Measurements from ENCODE around the gene CSGALNACT2. TPM values are rescaled to one million over a fixed set of nuclear protein-coding genes. Genes with fewer than 3 reads are reported as not detected.

CSGALNACT2 gene
- total and polyA plus RNA-seq, 10 of the 15 experiments (the other 5 are each of a cell fraction or from before 2014, with no cell fraction given), result 2.5 to 12.6 (median 8.7) TPM

DNA sequence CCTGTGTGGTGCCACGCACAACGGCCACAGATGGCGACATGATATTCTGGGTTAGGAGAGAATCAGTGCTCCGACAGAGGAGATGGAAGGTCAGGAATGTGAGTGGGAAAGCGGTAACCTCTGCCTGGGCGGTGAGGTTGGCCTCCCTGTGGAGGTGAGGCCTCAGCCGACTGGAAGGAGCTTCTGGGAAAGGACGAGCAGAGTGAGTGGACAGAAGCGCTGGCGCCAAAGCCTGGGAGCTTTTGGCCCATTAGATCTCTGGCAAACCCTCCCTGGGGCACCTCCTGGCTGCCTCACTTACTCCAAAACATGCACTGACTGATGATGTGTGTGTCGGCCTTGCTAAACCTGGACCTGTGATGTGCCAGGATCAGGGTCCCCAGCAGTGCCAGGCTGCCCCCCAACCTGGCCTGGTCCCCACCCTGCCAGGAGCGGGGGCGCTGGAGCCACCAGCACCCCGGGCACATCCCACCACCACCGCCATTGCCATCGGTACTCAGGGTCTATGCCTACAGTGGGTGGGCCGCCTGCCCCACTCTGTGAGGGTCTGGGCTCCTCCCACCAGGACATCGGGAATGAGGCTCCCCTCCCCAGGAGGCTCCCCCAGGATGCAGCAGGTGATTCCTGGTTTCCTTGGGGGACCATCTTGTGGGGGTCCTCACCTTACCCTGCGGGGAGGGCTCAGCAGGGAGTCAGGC lies 77.7 kb downstream of the CSGALNACT2 start:
- in situ Hi-C loops (cut with MboI) (loop anchor here (25.0 kb wide), 1 partner anchor 146 kb away; the partner anchor contains the start of gene FXYD4), intact Hi-C loops (cut with micrococcal nuclease; ENCODE audit: unreplicated experiment) (no loop called here)
- no peaks in the 10 kb centered on the region for H3K79me2 ChIP-seq (ENCODE audit: control insufficient read depth, insufficient read depth, low read length)
- peaks cover 2% of the 10 kb centered on the region for H3K4me1 ChIP-seq (ENCODE audit: control insufficient read depth, insufficient read depth, low read length)
- no peak overlapping the region for H3K27ac ChIP-seq (ENCODE audit: control insufficient read depth, insufficient read depth)
- CTCF ChIA-PET, result interaction anchor here (1.2 to 4.7 kb wide), 2 partner anchors 12 to 40 kb away, joined by 4 to 27 read pairs; no protein-coding TSS in a partner anchor
- H3K27me3 ChIP-seq (replicated peaks in 1 of 2; ENCODE audit: control insufficient read depth in 2 of 2, insufficient read depth in 2 of 2, low read length in 1 of 2), result peaks cover 0 to 1% of the 10 kb centered on the region in 2 experiments; a peak in 2 of 4 replicates
- H4K20me1 ChIP-seq (ENCODE audit: control insufficient read depth, insufficient read depth), result no peaks in the 10 kb centered on the region
- POLR2A ChIA-PET, result no interaction called here
- WGBS (ENCODE audit: insufficient coverage, insufficient replicate concordance, low lambda C conversion rate, missing lambda C conversion rate), result 35% methylated on average over 19 of the region's 19 CpGs
- SMC1A ChIA-PET (ENCODE audit: uncharacterized antibody, unreplicated experiment), result no interaction called here
- TF ChIP-seq ETV6 (conservative IDR thresholded peaks at IDR 0.05 in 1 of 2, IDR thresholded peaks at IDR 0.05 in 1 of 2; ENCODE audit: borderline replicate concordance in 1 of 2, low read depth in 1 of 2) (no peak), WRNIP1 (IDR thresholded peaks at IDR 0.05; ENCODE audit: borderline replicate concordance, low read depth, low read length) (no peak), ZBED1 (IDR thresholded peaks at IDR 0.05; ENCODE audit: borderline replicate concordance) (no peak), SMC3 (IDR thresholded peaks at IDR 0.05; ENCODE audit: borderline replicate concordance, low read length) (no peak), KDM1A (IDR thresholded peaks at IDR 0.05; ENCODE audit: borderline replicate concordance) (no peak), CTCF (IDR thresholded peaks at IDR 0.05 in 2 of 3, conservative IDR thresholded peaks at IDR 0.05 in 1 of 3; ENCODE audit: control insufficient read depth in 2 of 3, extremely low read depth in 1 of 3, insufficient read depth in 1 of 3, low read depth in 3 of 3, low read length in 3 of 3) (no peak), TCF12 (IDR thresholded peaks at IDR 0.05; ENCODE audit: low read depth, low read length) (no peak), CREB1 (IDR thresholded peaks at IDR 0.05; ENCODE audit: low read depth) (no peak), NFYA (IDR thresholded peaks at IDR 0.05; ENCODE audit: borderline replicate concordance, low read depth, low read length) (no peak), SIN3A (IDR thresholded peaks at IDR 0.05; ENCODE audit: low read depth, low read length) (no peak), IKZF1 (conservative IDR thresholded peaks at IDR 0.05) (no peak), ZNF207 (IDR thresholded peaks at IDR 0.05; ENCODE audit: borderline replicate concordance) (no peak), ZNF217 (IDR thresholded peaks at IDR 0.05) (no peak), ASH2L (IDR thresholded peaks at IDR 0.05; ENCODE audit: borderline replicate concordance, low read depth) (no peak)
- TF ChIP-seq, protein P1, sequence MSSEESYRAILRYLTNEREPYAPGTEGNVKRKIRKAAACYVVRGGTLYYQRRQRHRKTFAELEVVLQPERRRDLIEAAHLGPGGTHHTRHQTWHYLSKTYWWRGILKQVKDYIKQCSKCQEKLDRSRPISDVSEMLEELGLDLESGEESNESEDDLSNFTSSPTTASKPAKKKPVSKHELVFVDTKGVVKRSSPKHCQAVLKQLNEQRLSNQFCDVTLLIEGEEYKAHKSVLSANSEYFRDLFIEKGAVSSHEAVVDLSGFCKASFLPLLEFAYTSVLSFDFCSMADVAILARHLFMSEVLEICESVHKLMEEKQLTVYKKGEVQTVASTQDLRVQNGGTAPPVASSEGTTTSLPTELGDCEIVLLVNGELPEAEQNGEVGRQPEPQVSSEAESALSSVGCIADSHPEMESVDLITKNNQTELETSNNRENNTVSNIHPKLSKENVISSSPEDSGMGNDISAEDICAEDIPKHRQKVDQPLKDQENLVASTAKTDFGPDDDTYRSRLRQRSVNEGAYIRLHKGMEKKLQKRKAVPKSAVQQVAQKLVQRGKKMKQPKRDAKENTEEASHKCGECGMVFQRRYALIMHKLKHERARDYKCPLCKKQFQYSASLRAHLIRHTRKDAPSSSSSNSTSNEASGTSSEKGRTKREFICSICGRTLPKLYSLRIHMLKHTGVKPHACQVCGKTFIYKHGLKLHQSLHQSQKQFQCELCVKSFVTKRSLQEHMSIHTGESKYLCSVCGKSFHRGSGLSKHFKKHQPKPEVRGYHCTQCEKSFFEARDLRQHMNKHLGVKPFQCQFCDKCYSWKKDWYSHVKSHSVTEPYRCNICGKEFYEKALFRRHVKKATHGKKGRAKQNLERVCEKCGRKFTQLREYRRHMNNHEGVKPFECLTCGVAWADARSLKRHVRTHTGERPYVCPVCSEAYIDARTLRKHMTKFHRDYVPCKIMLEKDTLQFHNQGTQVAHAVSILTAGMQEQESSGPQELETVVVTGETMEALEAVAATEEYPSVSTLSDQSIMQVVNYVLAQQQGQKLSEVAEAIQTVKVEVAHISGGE (CRISPR knock-in tag; IDR thresholded peaks at IDR 0.05), result no peak
- TF ChIP-seq, protein P2, sequence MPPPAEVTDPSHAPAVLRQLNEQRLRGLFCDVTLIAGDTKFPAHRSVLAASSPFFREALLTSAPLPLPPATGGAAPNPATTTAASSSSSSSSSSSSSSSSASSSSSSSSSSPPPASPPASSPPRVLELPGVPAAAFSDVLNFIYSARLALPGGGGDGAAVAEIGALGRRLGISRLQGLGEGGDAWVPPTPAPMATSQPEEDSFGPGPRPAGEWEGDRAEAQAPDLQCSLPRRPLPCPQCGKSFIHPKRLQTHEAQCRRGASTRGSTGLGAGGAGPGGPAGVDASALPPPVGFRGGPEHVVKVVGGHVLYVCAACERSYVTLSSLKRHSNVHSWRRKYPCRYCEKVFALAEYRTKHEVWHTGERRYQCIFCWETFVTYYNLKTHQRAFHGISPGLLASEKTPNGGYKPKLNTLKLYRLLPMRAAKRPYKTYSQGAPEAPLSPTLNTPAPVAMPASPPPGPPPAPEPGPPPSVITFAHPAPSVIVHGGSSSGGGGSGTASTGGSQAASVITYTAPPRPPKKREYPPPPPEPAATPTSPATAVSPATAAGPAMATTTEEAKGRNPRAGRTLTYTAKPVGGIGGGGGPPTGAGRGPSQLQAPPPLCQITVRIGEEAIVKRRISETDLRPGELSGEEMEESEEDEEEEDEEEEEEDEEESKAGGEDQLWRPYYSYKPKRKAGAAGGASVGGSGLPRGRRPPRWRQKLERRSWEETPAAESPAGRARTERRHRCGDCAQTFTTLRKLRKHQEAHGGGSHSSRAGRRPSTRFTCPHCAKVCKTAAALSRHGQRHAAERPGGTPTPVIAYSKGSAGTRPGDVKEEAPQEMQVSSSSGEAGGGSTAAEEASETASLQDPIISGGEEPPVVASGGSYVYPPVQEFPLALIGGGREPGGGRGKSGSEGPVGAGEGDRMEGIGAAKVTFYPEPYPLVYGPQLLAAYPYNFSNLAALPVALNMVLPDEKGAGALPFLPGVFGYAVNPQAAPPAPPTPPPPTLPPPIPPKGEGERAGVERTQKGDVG (CRISPR knock-in tag; IDR thresholded peaks at IDR 0.05), result no peak
- ATAC-seq (no peak), DNase-seq (ENCODE audit: low read depth, low spot score) (no peak), FAIRE-seq (no peak)
- H3K9ac ChIP-seq (ENCODE audit: control insufficient read depth, insufficient read depth, low read length), result no peak overlapping the region
- no peaks in the 10 kb centered on the region for H3K36me3 ChIP-seq (ENCODE audit: control insufficient read depth in 2 of 2, insufficient read depth in 2 of 2, low read length in 1 of 2)
- no peaks in the 10 kb centered on the region for H3K9me3 ChIP-seq (replicated peaks; ENCODE audit: control insufficient read depth, insufficient read depth, low read length)
- H3K4me3 ChIP-seq, result no peak overlapping the region
- H2AFZ ChIP-seq (ENCODE audit: control insufficient read depth, low read depth, low read length), result no peak overlapping the region
- RAD21 ChIA-PET (ENCODE audit: unreplicated experiment), result no interaction called here
- BruUV-seq (replicated peaks), result no TSS peak
- H3K4me2 ChIP-seq (ENCODE audit: control insufficient read depth, insufficient read depth), result no peak overlapping the region
